ENCODE results near the gene PASK.
A peak's percentile ranks its signal among the peaks of the same experiment; 100 is the strongest.
"Not testable (repeated sequence)": the region's sequence is repeated elsewhere in the genome, so short reads cannot be mapped to it uniquely, and the experiment has no call there.

Gene PASK

GRCh38 chr2:241123816-241124536 lies 25.3 kb downstream of the PASK start:
- peak; percentile 35 to 42 for DNase-seq

DNA sequence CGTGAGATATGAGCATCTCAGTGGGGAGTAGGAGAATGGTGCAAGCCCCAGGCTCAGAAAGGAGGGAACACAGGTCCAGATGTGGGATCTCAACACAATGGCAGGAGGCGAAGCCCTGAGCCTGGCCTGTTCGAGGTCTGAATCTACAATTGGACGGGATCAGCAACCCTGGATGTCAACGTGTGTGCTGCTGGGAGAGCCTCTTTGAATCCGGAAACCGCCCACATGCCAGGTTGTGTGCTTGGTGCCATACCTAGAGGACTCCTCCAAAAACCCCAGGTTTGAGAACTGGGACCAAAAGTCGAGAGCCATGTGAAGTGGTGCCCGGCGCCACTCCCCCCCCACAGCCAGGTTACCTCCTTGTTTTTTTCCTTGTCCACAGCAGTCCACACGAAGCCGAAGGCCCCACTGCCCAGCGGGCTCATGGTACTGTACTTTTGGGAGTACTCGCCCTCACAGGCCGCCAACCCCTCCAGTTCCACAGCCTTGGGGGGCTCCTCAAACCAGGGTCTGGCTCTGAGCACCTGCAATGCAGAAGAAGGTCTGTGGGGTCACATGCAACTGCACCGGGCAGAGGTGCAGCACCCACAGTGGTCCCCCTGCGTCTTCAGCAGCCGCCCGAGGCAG lies 26.8 kb downstream of the PASK start:
- DNase-seq: no peak

DNA sequence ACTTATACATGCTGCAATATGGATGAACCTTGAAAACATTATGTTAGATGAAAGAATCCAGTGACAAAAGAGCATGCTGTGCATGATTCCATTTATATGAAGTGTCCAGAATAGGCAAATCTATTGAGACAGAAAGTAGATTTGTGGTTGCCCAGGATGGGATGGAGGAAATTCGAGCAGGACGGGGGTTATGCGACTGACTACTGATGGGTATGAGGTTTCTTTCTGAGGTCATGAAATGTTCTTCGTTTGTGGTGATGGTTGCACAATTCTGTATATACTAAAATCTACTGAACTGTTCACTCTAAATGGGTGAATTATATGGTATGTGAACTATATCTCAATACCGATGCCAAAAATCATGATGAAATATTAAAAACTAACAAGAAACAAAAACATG lies 28.3 kb downstream of the PASK start:
- DNase-seq: no peak

DNA sequence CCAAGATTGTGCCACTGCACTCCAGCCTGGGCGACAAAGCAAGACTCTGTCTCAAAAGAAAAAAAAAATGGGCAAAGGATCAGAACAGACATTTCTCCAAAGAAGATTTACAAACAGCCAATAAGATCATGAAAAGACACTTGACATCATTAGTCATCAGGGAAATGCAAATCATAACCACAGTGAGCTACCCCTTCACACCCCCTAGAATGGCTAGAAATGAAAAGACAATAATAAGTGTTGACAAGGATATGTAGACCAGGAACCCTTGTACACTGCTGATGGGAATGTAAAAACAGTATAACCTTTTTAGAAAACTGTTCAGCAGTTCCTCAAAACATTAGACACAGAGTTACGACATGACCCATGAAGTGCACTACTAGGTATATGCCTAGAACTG lies 28.8 kb downstream of the PASK start:
- DNase-seq: no peak

- no peak for DNase-seq
Measured at GRCh38 chr2:241118737-241119505, 30.4 kb downstream of the PASK start.

DNA sequence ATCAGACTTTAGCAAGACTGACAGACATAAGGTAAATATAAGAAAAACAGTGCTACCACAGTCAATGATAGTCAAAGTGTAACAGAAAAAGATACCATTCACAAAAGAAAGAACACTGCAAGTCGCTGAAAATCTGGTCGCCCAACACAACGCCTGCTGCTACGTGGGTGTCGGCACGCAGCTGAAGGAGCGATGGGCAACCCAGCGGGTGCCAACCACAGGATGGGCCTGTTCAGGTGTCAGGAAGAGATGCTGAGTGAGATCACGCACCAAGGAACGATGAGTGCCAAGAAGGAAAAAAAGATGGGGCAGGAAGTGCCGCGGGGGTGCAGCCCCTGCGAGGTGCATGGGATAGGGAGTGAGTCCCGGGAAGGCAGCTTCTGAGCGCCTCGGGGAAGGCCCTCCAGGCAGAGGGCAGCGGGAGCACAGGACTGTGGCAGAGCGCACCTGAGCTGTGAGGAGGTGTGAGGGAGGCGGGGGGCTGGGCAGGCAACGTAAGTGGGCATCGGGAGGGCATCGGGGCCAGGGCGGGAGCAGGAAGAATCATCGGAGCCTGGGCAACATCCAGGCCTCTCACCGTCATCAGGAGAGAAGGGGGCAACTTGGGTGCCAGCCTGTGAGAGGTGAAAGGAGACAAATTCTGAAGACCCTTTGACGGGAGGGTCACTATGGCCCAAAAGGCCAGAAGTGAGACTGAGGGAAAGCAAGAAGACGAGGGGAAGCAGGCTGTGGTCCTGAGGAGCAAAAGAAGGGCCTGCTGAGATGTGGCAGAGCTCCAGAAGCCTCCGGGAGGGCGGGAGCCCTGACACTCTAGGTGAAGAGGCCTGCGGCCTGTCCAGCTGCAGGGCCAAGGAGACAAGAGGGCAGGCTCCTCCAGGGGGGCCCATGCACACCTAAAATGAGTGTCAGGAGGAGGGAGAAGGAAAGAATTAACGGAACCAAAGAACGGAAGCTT lies 32.4 kb downstream of the PASK start:
- DNase-seq: no peak

DNA sequence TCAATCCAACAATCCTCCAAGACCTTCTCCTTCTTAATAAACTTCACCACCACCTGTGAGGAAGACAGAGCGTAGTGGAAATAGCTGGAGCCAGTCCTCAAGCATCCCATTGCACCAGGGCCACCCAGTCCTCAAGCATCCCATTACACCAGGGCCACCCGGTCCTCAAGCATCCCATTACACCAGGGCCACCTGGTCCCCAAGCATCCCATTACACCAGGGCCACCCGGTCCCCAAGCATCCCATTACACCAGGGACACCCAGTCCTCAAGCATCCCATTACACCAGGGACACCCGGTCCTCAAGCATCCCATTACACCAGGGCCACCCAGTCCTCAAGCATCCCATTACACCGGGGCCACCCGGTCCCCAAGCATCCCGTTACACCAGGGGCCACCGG lies 33.9 kb downstream of the PASK start:
- DNase-seq: no peak

DNA sequence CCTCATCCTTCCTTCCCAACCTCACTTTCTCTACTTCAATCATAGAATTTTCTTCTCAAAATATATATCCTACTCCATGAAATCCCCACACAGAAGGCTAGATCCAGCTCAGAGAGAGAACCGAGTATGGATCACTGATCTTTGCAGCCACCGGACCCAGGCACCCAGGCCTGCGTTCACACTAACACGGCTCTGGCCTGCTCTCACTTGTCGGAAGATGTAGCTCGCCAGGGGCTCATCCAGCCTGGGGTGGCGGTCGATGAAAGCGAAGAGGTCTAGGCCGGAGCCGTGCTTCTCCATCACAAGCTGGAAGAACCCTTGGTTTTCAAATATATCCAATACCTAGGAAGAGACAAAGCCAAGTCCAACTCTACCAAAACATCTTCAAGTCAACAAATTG lies 34.4 kb downstream of the PASK start:
- DNase-seq: no peak

GRCh38 chr2:241112592-241112991 lies 36.7 kb downstream of the PASK start:
- peak in 1 of 2 experiments; percentile 31 for DNase-seq

DNA sequence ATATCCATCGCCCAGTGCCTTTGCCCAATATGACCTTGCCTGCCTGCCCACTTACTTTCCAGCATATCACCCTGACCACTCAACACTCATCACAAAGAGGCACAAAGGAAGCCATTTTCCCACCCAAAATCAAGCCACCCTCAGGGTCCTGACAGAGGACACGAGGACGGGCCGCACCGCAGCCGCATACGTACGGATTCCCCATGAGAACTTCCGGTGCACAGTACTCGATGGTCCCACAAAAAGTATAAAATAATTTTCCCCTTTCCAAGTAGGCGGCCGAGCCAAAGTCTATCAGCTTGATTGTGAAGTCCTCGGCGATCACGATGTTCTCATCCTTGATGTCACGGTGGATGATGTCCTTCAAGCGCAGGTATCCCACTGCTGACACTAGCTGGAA lies 37.2 kb downstream of the PASK start:
- no peak for DNase-seq

DNA sequence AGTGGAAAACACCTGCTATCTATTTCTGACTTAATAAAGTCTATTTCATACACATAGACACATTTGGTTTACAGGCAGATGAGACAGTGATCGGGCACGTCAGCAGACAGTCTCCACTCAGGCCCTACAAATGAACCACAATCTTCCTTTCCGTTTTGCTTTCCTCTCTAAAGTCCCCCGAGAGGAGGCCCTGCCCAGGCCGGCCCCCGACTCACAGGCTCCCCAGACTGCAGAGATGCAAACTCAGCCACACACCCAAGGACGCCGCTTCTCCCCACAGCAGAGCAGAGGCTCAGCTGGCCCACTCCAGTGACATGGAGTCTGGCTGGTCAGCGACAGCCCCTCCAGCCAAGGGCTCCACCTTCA lies 37.8 kb downstream of the PASK start:
- no peak for DNase-seq

GRCh38 chr2:241110607-241111439 lies 38.4 kb downstream of the PASK start:
- no peak for DNase-seq

DNA sequence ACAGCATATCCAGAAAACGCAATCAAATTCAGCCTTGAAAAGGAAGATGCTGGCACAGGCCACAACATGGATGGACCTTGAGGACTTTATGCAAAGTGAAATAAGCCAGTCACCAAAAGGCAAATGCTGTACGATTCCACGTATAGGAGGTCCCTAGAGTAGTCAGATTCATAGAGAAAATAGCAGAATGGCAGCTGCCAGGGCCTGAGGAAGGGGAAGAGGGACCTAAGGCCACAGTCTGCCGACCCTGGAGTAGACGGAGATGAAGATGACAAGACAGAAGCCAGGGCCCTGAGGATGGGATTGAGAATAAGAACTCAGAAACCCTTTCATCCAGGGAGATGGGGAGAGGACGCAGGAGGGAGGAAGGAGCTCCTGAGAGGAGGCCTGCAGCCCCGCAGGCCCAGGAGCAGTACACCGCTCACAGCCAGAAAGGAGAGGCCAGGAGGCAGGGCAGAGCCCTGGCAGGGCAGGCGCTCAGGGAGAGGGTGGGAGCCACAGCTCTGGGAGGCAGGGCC lies 39.1 kb downstream of the PASK start:
- no peak for DNase-seq

DNA sequence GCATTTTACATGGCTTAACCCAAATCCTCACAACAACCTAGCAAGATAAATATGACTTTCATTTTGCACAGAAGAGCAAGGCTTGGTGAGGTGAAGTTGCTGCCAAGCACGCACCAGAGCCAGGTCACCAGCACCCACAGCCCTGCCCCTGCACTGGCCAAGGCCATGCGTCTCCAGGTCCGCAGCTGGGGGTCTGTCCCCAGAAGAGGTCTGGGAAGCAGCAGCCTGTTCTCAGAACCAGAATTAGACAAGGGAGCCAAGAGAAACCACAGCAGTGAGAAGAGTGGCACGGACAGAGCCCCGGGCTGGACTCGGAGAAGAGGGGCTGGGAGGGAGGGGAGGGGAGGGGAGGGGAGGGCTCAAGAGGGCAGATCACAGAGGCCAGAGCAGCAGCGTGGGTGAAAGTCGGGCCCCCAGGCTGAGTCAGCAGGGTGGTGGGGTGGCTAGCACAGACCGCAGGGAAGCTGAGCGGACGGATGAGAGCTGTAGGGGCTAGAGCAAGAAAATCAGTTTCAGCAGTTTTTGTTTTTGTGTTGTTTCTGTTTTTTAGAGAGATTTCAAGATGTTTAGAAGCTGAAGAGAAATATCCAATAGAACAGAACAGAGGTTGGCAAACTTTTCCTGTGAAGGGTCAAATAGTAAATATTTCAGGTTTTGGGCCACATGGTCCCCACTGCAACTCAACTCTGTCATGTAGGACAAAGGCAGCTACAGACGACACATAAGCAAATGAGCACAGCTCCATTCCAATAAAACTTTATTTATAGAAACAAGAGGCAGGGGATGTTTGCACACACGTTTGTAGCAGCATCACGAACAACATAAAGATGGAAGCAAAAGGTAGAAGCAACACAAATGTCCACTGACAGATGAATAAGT lies 39.8 kb downstream of the PASK start:
- DNase-seq: no peak

DNA sequence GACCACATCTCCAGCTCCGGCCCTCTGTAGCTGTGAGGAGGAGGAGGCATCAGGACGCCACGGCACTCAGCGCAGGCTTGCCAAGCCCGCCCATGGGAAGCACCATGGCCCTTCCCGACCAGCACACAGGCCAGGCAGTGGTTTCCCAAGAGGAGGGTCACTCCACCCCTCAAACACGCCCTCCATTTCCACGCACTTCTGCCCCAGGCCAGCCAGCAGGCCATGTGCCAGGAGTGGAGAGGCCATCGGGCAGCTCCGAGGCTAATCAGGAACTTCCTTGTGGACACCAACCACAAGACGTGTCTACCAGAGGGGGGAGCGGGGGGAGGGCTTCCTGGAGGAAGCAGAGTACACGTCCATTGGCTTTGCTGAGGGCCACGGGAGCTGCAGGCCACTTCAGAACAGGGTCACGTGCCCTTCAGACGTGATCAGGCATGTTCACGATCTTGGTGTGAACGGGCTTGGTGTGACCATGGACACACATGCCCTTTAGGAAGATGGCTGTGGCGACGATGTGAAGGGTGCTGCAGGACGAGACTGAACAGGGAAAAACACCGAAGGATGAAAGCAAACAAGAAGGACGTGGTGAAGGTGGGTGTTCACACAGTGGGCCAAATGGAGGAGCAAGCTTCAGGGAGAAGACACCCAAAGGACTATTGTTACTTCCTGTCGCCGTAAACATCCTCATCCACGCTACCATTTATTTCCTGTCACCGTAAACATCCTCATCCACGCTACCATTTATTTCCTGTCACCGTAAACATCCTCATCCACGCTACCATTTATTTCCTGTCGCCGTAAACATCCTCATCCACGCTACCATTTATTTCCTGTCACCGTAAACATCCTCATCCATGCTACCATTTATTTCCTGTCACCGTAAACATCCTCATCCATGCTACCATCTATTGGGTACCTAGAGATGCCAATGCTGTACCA lies 40.7 kb downstream of the PASK start:
- DNase-seq: no peak

DNA sequence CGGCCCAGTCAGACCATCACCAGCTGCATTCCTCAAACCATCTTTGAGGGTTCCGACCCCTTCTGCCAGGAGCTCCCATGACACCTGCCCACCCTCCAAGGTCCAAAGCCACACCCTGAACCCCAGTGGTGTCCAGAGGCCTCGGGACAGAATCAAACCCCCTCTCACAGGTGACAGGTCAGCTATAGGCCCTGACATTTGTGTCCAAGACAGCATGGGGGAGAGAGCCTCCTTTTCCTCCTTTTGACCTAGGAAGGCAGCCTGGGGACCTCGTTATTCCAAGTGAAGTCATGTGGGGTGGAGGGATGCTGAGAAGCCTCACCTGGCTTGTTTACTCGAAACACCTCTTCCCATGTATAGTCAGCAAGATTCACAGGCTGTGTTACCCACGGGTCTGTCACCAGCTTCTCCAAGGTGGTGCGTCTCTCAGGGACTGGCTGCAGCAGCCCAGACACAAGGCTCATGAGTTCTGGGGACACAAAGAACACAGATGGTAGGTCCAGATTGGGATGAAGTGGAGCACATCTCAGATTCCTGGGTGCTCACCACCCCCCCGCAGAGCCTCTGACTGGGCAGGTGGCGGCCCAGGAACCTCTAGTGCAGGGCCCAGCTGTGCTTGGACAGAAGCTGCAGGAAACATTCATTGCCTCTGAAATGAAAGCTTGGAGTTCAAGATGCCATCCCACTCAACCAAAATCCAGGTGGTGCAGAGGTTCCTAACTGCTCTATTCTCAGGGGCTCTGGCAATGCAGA lies 42.1 kb downstream of the PASK start:
- no peak for DNase-seq

DNA sequence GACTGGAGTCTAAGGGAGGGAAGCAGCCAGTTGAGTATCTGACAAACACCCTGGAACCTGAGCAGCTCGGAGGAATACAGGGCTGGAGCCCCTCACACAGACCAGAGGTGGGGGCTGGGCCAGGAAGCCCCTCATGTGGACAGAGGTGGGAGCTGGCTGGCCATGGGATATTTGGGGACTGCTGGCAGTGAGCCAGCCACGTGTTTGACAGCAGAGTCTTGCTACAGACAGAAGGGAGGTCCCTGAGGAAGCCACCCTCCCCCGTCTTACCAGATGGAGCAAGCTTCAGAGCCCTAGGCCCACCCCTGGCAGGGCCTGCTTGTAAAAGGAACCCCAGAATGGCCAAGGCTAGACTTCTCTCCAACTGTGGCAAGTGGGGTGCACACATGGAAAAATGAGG lies 43.6 kb downstream of the PASK start:
- no peak for DNase-seq

GRCh38 chr2:241104611-241105010 lies 44.7 kb downstream of the PASK start:
- DNase-seq: not testable (repeated sequence)

DNA sequence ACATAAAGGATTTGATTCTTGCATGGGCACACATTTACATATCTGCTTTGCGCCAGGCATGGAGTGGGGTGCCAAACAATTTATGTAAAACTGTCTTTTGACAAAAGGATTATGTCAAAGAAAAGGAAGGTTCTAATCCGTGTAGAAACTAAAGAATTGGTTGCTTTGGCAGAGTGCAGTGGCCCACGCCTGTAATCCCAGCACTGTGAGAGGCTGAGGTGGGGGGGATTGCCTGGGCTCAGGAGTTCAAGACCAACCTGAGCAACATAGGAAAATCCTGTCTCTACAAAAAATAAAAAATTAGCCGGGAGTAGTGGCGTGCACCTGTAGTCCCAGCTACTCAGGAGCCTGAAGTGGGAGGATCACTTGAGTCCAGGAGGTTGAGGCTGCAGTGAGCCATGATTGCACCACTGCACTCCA lies 46.1 kb downstream of the PASK start:
- DNase-seq: no peak
